ENCODE results near the gene INSYN1.

DNA sequence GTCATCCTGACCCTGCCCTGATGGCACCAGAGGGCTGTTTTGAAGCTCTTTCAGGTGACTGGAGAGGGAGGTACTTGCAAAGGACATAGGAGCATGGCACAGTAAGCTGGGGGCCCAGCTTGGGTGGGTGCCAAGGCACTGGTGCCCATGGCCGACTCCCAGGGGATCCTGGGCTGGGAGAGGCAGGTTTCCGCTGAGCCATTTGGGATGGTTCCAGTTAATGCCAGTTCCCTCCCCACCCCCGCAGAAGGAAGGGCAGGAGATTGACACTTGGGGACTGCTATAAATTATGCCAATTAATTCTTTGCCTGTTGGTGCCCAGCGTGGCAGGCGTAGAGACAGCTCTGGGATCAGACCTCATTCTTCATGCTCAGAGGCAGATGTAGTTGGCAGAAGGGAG, 42.8 kb downstream of the INSYN1 start:
- TF ChIP-seq POLR2AphosphoS5 (IDR thresholded peaks at IDR 0.05): no peak
- TF ChIP-seq, protein P1, sequence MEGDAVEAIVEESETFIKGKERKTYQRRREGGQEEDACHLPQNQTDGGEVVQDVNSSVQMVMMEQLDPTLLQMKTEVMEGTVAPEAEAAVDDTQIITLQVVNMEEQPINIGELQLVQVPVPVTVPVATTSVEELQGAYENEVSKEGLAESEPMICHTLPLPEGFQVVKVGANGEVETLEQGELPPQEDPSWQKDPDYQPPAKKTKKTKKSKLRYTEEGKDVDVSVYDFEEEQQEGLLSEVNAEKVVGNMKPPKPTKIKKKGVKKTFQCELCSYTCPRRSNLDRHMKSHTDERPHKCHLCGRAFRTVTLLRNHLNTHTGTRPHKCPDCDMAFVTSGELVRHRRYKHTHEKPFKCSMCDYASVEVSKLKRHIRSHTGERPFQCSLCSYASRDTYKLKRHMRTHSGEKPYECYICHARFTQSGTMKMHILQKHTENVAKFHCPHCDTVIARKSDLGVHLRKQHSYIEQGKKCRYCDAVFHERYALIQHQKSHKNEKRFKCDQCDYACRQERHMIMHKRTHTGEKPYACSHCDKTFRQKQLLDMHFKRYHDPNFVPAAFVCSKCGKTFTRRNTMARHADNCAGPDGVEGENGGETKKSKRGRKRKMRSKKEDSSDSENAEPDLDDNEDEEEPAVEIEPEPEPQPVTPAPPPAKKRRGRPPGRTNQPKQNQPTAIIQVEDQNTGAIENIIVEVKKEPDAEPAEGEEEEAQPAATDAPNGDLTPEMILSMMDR (IDR thresholded peaks at IDR 0.05): no peak

Measured in prostate gland (tissue), 2 donors.